A549 (cell line): ENCODE measurements around the gene DCP2.

Source experiments
- CBX8 ChIP-seq: fragments of 200-600 bp; sonication (generic); IDR thresholded peaks from 2 replicates; pipeline ENCODE4 v1.6.1; 2016
- CEBPB ChIP-seq, 2 experiments: fragments of >200 bp in 1 of 2; sonication (Bioruptor Twin) in 1 of 2; formaldehyde crosslinking in 1 of 2; IDR thresholded peaks; 2 replicates each; pipeline ENCODE4 v1.6.1; 2012 to 2016
- CHD2 ChIP-seq: fragments of 150-350 bp; IDR thresholded peaks from 2 replicates; pipeline ENCODE4 v1.6.1; 2014; ENCODE audit warnings: low read length; ENCODE audit not compliant: partially characterized antibody
- FOSL2 ChIP-seq, 2 experiments: fragments of 450-650 bp in 1 of 2; fragments of >200 bp in 1 of 2; sonication (Bioruptor Twin) in 1 of 2; formaldehyde crosslinking; IDR thresholded peaks; 2 replicates each; pipeline versions ENCODE4 v1.5.0 to v1.6.1; 2016 to 2020; ENCODE audit warnings: mild to moderate bottlenecking in 1 of 2, moderate library complexity in 1 of 2
- JUN ChIP-seq, 2 experiments: fragments of >200 bp; sonication (Bioruptor Twin); formaldehyde crosslinking; IDR thresholded peaks; 2 replicates in 1 of 2; 3 replicates in 1 of 2; pipeline ENCODE4 v1.6.1; 2016 to 2017
- KDM1A ChIP-seq: fragments of 200-600 bp; sonication (generic); IDR thresholded peaks from 2 replicates; pipeline ENCODE4 v1.6.1; 2016; ENCODE audit warnings: low read depth, mild to moderate bottlenecking
- RCOR1 ChIP-seq: fragments of 150-350 bp; IDR thresholded peaks from 2 replicates; pipeline ENCODE4 v1.6.1; 2014; ENCODE audit warnings: antibody characterized with exemption, low read length, low read depth
- USF2 ChIP-seq: fragments of 450-650 bp; IDR thresholded peaks from 2 replicates; pipeline ENCODE4 v1.6.1; 2014; ENCODE audit warnings: antibody characterized with exemption
- ZC3H11A ChIP-seq: fragments of 450-650 bp; IDR thresholded peaks from 2 replicates; pipeline ENCODE4 v1.6.1; 2014; ENCODE audit warnings: antibody characterized with exemption, mild to moderate bottlenecking
- TF ChIP-seq, protein P1 (sequence below): fragments of >200 bp; sonication (Bioruptor Twin); formaldehyde crosslinking; IDR thresholded peaks from 3 replicates; pipeline ENCODE4 v1.5.1; 2016

DNA sequence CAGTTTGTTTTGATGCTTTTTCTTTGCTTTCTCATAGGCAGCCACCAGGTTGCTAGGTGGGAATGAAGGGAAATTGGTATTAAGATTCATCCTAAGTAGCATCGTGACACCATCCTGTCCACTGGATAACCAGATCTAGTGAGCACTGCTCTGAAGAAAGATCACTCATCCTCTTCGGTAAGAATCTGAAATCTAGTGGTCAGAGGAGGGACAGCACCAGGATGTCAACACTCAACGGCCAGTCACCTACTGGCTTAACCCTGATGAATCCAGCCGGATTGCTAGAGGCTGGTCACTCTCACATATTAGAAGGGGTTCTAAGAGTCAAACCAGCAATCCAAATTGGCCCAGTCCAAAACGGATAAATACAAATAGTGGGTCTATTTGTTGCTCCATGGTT is 50.8 kb downstream of the DCP2 start:
- TF ChIP-seq KDM1A (no peak), ZC3H11A (no peak), CHD2 (no peak), CBX8 (no peak), FOSL2 (IDR thresholded peaks at IDR 0.05) (no peak), FOSL2 (CRISPR knock-in tag; IDR thresholded peaks at IDR 0.05) (no peak), CEBPB (IDR thresholded peaks at IDR 0.05) (no peak), USF2 (no peak), JUN (IDR thresholded peaks at IDR 0.05) (no peak), RCOR1 (no peak)
- TF ChIP-seq, protein P1, sequence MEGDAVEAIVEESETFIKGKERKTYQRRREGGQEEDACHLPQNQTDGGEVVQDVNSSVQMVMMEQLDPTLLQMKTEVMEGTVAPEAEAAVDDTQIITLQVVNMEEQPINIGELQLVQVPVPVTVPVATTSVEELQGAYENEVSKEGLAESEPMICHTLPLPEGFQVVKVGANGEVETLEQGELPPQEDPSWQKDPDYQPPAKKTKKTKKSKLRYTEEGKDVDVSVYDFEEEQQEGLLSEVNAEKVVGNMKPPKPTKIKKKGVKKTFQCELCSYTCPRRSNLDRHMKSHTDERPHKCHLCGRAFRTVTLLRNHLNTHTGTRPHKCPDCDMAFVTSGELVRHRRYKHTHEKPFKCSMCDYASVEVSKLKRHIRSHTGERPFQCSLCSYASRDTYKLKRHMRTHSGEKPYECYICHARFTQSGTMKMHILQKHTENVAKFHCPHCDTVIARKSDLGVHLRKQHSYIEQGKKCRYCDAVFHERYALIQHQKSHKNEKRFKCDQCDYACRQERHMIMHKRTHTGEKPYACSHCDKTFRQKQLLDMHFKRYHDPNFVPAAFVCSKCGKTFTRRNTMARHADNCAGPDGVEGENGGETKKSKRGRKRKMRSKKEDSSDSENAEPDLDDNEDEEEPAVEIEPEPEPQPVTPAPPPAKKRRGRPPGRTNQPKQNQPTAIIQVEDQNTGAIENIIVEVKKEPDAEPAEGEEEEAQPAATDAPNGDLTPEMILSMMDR, result no peak
